ENCODE data around the gene GRIN2C.

GRCh38 chr17:74904687-74905409 lies 45.2 kb upstream of the GRIN2C start:
- no peak for TF ChIP-seq CTCF (IDR thresholded peaks at IDR 0.05)
- no peak for TF ChIP-seq POLR2A (IDR thresholded peaks at IDR 0.05)
- TF ChIP-seq EP300 (IDR thresholded peaks at IDR 0.05), result no peak
